HG03558 (cell line): ENCODE data around the gene CDC25A.
"Not testable (repeated sequence)": the region's sequence is repeated elsewhere in the genome, so short reads cannot be mapped to it uniquely, and the experiment has no call there.

Experiments used
- ATAC-seq: cut with Tn5 transposase; IDR thresholded peaks from one replicate; pipeline ENCODE4 v1.9.1; 2021; ENCODE audit warnings: moderate number of reproducible peaks; ENCODE audit not compliant: unreplicated experiment; ENCODE audit errors: extremely low read depth

The CDC25A gene

GRCh38 chr3:48188266-48189201 lies at the start of gene CDC25A:
Gene CDC25A, minus strand, starts transcription at chr3:48188417. Its CDS starts 470 bp downstream, at chr3:48187947.
- peak; percentile 66 for ATAC-seq

DNA sequence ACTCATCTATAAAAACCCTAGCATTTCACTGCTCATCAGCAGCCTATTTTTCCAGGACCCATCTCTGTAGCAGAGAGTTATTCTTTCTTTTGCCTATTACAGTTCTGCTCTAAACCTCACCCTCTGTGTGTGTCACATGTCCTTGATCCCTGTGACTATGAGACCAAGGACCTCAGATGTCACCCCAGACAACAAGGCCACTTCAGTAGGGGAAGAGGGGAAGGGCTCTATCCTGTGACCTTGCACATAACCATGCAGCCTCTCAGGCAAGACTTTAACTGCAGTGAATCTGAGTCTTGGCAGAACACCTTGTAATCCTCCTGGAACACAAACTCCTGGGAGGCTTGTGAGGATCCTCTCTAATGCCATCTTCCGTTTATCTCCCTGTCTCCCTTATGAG lies 48.3 kb upstream of the CDC25A start:
- ATAC-seq: no peak

GRCh38 chr3:48233542-48233941 lies 45.3 kb upstream of the CDC25A start:
- ATAC-seq: no peak

DNA sequence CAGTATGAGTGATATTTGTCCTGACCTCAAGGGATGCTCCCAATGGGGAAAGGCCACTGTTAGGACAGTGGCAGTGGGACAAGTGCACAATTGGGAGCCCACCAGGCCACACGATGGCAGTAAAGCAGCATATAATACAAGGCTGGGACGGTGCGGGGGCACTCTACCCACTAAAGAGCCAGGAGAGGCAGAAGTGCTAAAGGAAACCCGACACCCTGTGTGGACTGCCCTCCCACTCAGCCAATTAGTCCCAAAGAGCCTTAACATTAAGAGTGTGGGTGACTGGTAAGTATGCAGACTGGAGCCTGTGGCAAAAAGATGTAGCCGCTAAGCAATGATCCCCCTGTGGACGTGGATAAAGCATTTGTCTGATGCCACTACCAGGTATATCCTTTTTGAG lies 44.5 kb upstream of the CDC25A start:
- ATAC-seq: no peak

GRCh38 chr3:48232232-48232631 lies 44.0 kb upstream of the CDC25A start:
- ATAC-seq: no peak

DNA sequence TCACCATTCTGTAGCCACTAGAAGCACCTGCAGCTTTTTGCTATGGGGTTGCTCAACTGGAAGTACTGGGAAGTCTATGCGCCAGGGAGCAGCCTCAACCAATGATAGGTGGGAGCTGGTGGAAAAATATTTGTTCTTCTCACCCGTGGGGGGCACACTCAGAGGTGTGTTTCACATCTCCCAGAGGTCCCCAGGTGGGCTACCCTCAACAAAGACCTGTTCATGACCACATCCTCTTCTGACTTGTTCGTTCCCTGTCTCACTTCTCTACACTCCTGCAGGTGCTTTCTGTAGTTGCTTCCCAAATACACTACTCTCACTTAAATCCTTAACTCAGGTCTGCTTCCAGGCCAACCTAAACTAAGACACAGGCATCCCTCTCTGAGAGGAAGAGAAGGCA lies 38.7 kb upstream of the CDC25A start:
- ATAC-seq: no peak

GRCh38 chr3:48225587-48225986 lies 37.4 kb upstream of the CDC25A start:
- no peak for ATAC-seq

DNA sequence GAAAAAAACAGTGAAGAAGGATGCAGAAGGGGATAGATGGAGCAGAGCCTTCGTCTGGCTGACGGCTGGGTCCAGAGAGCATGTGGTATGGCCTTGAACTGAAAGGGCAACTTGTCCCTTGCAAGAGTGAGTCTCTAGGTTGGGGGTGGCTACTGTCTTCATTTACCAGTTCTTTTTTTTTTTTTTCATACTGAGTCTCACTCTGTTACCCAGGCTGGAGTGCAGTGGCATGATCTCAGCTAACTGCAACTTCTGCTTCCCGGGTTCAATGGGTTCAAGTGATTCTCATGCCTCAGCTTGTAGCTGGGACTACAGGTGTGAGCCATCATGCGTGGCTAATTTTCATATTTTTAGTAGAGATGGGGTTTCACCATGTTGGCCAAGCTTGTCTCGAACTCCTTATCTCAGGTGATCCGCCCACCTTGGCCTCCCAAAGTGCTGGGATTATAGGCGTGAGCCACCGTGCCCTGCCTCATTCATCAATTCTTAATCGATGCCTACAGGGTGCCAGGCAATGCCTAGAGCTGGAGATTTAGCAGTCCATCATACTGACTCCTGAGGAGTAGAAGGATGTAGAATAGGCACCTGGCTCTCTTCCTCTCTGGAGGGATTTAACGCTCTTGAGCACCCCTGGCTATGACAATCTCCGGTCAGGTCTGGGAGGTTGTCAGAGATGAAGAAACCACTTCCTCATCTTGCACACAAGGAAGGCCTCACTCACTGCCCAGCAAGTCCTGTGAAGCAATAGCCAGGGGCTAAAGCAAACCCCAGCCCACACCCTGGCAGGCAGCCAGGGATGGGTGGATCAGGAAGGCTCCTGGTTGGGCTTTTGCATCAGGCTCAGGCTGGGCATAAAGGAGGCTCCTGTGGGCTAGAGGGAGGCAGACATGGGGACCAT lies 34.6 kb upstream of the CDC25A start, which contains the start of gene CAMP:
CAMP (plus strand) TSS at position 880 of the 898 bp plus-strand sequence; CDS start at position 897, 17 bp downstream.
- ATAC-seq: peak; percentile 51

GRCh38 chr3:48220746-48221145 lies 32.5 kb upstream of the CDC25A start:
- no peak for ATAC-seq

DNA sequence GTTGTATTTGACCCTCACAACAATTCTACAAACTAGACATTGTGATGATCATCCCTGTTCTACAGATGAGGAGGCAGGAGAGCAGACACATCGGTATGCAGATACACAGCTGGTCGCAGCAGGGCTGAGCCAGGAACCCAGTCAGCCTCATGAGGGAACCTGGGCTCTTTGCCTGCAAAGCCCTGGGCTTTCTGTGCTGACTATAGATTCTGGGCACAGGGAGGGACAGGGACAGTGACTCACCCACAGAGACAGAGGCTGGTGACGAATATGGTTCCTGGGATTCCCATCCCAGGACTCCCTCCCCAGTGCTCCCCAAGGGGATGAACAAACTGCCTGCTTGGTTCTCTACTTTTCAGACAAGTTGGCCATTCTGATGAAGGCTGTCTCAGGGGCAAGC lies 31.3 kb upstream of the CDC25A start:
- ATAC-seq: no peak

DNA sequence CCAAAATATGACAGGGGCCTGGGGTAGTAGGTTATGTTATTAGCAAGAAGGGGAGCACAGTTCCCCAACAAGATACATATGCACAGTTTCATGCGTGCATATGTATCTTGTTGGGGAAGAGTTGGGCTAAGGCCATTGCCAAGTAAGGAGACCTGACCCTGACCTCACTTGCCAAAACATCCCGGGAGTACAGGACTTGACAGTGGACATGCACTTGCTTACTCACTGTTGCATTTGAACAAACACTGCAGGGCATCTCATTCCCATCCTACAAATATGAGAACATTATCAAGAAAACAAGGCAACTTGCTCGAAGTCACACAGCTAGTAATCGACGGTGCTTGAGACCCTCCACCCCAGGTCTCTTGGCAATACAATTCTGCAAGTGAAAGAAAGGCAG lies 30.3 kb upstream of the CDC25A start:
- no peak for ATAC-seq

GRCh38 chr3:48217449-48217848 lies 29.2 kb upstream of the CDC25A start:
- ATAC-seq: no peak

DNA sequence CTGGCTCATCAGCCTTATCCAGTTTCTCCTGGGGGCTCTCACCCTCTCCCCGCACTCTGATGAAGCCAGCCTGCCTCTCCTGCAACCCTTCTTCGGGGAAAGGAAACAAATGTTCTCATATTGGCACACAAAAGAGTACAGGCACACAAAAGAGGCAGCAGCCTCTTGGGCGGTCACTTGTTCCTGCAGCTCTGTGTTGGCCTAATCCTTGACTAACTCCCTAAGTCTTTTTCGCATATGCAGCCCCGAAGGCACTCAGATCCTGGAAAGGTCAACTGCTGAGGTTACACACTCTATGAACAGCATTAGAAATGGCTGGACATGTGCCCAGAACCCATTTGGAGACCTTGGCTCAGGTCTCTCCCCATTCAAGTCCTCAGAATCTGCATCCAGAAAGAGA lies 27.7 kb upstream of the CDC25A start:
- ATAC-seq: no peak

DNA sequence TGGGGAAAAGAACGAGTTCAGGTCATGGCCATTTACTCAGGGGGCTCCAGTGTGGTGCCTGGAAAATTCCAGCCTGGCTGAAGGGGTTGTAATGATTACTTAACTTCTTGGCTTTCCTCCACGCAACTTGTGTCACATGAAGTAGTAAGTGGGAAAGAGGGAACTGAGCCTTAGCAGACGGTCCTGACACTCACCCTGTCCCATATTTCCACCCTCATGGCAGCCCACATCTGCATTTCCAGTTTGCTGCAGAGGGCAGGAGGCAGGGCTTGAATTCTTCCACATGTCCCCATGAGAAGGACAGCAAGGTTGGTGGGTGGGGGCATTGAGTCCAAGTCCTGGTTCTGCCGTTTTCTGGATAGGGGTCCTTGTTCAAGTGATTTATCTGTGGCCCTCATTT lies 27.2 kb upstream of the CDC25A start:
- no peak for ATAC-seq

DNA sequence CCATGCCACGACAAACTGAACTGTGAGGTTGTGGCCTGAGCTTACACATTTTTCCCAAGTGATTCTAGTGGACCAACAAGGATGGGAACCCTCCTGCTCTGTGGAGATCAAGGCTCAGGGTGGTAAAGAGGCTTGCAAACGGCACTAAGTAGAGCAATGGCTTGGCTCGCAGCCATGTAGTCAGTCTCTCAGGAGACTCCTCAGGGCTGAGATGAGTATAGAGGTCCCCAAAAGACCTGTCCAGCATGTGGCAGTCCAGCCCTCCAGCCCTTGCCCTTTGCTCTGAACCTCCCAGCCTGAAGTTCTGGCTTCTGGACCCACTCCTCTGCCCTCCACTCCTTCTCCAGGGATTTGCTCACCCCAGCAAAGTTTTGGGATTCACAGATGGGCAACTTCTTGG lies 26.8 kb upstream of the CDC25A start:
- no peak for ATAC-seq

DNA sequence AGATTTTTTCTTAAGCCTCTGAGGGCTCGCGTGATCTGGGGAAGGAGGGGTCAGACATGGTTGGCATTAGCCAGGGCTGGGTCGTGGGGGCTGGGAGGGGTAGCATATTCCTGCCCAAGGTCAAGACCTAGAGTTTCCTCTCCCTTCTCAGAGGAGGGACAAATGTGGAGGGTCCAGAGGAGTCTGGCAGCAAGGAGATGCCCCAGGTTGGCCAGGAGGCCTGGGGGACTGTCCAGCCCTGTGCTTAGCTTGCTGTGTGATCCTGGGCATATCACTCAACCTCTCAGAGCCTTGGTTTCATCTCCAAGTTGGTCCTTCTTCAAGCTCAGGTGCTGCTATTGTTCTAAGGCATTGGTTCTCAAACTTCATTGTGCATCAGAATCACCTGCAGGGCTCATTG lies 26.0 kb upstream of the CDC25A start:
- no peak for ATAC-seq

DNA sequence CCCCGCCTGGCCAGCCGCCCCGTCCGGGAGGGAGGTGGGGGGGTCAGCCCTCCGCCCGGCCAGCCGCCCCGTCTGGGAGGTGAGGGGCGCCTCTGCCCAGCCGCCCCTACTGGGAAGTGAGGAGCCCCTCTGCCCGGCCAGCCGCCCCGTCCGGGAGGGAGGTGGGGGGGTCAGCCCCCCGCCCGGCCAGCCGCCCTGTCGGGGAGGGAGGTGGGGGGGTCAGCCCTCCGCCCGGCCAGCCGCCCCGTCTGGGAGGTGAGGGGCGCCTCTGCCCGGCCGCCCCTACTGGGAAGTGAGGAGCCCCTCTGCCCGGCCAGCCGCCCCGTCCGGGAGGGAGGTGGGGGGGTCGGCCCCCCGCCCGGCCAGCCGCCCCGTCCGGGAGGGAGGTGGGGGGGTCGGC lies 23.6 kb upstream of the CDC25A start:
- not testable (repeated sequence) for ATAC-seq

- not testable (repeated sequence) for ATAC-seq
These were observed 22.3 kb upstream of the CDC25A start for GRCh38 chr3:48210534-48210933.

- no peak for ATAC-seq
These were observed 21.2 kb upstream of the CDC25A start for GRCh38 chr3:48209445-48209844.

DNA sequence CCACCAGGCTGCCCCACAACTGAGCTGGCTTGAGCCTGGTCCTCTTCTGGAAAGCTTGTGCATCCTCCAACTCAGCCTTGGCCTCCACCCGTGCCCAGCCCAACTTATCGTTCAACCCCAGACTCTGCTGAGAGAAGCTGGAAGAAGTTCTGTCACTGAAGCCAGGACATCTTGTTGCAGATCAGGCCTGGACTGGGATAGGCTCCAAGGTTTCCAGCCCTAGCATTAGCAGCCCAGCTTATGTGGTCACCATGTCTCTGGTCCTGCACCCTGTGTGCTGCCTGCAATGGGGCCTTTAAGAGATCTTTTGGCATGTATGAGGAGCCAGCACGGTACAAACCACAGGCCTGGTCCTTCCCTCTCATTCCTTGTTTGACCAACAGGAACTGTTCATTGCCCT lies 19.9 kb upstream of the CDC25A start:
- ATAC-seq: no peak

DNA sequence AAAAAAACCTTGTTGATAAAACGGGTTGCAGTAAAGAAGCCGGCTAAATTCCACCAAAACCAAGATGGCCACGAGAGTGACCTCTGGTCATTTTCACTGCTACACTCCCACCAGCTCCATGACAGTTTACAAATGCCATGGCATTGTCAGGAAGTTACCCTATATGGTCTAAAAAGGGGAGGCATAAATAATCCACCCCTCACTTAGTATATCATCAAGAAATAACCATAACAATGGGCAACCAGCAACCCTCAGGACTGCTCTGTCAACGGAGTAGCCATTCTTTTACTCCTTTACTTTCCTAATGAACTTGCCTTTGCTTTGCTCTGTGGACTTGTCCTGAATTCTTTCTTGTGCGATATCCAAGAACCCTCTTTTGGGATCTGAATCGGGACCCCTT lies 14.4 kb upstream of the CDC25A start:
- ATAC-seq: no peak
